Activated CD4-positive, alpha-beta T cell treated with anti-CD3 and anti-CD28 coated beads, Interleukin-2, amount 50 U/mL, for 4 hours (primary cell): Measurements from ENCODE around the gene SLC14A1.
A peak's percentile ranks its signal among the peaks of the same experiment; 100 is the strongest.

ENCODE experiments used
- DNase-seq, 2 experiments: peaks; one replicate each; pipeline ENCODE4 v3.0.0-alpha.2; 2020

Gene SLC14A1

DNA sequence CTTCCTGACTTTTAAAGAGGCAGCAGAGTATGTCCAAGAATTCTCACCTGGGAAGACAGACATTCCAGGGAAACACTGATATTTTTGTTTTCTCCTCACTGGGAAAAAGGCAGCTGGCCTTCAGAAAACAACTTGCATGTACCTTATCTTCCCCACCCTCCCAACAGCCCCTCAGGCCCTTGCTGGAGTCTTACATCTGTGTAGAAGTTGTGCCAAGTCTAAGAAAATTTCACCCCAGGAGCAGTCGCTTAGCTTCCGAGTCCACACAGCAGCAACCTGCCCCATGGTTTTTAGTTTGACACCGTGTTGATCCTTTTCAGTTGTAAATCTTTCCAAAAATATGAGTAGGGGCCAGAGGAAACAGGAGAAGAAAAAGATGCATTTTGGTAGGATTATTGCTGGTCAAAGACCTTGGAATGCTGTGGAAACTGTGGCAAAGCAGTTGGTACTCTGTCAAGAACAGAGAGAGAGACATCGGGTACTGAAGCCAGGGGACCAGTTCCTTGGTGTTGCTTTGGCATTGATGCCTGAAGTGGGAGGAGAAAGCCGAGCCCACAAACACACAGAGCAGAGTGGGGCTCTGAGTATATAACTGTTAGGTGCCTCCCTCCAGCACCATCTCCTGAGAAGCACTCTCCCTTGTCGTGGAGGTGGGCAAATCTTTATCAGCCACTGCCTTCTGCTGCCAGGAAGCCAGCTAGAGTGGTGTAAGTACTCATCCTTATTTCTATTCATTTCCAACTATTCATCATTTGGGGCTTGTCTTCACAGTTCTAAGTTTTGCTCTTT lies at the start of gene SLC14A1:
Gene SLC14A1 (plus strand): TSS at position 615 of the 789 bp plus-strand sequence. CDS start 6,140 bp downstream, outside the sequence.
- DNase-seq: no peak

DNA sequence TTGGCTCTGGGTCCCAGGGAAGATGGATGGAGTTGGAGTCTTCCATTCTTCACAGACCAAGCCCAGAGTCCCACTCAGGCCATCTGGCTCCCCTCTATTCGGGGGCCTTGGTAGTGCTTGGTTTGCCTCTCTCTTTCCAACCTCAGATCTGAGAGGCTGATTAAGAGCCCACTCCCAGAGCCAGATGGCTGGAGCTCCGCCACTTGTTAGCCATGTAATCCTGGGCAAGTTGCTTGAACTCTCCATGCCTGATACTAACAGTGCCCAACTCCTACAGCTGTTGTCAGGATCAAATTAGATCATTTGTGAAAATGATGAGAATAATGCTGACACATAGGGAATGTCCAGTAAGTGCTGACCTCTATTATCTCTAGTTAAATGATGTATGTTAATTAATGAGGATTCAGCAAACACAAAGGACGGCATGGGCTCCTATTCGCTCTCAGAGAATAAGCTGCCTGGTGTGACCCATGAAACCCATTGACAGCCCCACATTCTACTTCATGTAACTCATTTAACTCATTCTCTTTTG lies 46.6 kb upstream of the SLC14A1 start:
- DNase-seq: no peak

DNA sequence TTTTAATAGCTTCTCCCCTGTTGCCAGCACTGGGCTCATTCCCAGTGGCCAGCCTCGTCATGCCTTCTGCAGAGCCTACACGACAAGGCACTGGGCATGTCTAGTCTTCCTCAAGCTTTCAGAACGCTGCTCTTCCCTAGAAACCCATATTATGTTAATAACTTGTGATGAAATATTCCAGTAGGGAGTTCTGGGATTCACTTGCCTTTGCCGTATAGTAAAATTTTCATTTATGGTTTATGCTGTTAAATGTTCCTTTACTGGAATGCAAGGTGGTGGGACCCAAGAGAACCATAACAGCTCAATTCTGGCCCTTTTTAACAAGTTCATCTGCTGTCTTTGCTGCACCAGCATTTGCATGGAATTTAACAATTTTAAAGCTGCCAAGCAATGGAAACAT lies 45.5 kb upstream of the SLC14A1 start:
- no peak for DNase-seq

DNA sequence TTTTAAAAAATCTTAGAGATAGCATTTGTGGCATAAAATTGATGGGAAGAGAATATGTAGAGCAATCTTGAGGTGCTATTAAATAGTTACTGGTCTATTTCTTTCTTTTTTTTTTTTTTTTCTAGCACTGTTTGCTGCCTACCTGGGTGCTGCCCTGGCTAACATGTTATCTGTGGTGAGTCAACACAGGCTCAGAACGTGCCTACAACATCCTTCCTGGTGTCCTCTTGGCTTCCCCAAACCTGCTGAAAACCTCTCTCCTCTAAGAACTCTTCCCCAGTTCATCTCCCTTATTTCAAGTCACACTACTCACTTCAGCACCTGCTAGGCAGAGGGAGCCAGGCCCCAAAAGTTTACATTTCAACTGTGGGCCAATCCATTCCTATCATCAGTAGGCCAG lies 45.1 kb upstream of the SLC14A1 start:
- DNase-seq: no peak

DNA sequence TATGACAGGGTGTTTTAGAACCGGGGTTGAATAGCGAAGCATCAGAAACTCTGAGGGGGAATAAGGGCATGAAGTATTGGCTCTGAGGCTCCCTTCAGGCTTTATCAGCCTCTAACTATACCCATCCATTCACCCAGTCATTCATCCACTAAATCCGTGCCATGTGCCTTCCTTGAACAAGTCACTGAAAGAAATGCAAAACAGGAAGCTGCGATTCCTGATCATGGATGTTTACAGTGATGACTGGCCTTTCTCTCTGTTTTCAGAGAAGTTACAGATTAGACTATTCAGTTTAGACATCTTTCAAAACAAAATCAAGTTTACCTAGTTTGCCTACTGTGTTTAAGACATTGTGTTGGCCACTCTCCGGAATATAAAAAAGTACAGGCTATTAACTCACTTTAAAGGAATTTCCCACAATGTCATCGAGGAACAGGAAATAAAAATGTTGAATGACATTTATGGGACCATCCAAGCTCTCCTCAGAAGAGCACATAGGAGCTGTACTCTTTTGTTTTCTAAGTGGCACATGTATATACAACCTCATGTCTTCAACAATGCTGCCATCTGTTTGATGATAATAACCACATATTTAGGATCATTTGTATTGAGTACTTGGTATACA lies 43.8 kb upstream of the SLC14A1 start:
- no peak for DNase-seq

DNA sequence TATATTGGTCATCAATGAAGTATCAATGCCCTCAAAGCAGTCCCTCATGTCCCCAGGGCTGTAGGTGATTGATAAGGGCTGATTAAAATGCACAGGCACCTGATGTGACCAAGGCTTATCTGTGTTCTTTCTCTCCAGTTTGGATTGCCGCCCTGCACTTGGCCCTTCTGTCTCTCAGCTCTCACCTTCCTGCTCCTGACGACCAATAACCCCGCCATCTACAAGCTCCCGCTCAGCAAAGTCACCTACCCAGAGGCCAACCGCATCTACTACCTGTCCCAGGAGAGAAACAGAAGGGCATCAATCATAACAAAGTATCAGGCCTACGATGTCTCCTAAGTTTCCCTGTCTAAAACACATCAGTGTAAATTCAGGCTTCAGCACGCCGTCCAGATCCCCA lies 41.8 kb upstream of the SLC14A1 start:
- no peak for DNase-seq

DNA sequence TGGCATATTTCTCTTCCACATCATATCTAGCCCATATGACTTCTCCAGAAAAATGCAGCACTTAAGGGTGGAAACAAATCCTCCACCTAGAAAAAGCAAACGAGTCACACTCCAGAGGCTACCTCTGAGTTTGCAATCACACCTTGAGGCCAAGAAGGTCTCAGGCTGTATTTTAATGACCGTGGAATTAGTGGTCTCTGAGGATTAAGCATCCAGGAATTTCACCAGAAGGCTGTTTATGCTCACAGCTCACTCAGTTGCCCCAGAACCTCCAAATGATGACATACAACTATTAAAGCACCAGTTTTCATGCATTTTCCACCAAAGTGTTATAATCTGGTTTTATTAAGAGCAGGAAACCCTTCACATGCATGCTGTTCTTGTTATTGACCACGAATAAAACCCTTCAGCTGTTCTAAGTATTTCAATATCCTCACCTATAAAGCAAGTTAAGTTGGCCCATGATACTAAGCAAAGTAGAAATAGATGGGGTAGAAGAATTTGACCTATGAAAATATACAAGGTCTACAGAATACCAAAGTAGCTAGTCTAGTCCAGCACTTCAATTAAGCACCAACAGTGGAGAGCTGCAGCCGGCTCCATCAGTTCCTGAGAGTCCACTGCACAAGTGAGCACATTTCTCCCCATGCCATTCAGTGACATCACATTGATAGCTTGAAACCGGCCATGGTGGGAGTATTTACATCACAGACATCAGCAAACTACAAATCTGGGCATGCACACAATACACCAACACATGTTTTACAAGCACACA lies 39.5 kb upstream of the SLC14A1 start:
- no peak for DNase-seq

DNA sequence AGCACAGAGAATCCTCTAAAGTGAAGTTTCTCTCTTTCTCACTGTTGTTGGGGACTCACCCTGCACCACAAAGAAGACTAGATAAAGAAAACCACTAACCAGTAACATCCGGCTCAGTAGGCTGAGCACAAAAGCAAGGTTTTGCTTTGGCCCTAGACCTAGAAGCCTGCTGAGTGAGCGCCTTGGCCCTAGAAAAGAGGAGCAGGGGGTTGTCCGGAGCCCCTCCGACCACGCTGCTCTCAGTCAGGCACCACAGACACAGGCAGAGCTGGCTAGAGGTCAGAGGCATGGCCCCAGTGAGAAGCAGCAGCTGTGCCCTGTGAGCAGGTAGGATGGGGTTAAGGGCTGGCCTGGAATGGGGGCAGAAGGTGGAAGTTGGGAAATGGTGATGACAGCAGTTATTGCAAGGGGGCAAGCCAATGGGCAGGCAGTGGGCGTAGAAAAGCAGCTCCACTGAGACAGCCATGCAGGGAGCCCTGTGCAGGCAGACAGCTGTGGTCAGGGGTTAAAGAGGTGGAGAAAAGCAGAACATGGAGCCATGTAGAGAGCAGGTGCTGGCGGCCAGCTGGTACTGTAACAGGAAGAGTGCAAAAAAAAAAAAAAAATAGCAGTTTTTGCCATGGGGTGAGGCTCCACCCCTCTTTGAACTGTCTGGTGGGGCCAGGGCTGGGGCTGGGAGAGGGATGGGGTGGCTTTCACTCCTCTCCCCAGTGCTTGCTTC lies 36.9 kb upstream of the SLC14A1 start:
- peak in 1 of 2 experiments; percentile 25 for DNase-seq

DNA sequence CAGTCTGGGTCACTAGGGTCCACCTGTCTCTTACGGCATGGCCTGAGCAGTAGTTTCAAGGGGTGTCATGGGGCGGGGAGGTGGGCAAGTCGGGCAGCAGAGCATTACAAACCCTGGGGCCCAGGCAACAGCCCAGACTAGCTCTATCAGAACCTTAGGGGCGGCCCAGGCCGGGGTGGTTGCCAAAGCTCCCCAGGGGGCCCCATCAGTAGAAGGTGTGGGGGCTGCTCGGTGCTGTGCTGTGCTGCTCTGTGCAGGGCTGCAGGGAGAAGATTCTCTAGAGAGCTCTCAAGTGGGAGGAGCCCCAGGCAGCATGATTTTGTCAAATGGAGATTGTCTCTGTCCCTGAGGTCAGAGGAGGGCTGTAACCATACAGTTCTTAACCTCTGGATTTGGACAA lies 36.4 kb upstream of the SLC14A1 start:
- no peak for DNase-seq

DNA sequence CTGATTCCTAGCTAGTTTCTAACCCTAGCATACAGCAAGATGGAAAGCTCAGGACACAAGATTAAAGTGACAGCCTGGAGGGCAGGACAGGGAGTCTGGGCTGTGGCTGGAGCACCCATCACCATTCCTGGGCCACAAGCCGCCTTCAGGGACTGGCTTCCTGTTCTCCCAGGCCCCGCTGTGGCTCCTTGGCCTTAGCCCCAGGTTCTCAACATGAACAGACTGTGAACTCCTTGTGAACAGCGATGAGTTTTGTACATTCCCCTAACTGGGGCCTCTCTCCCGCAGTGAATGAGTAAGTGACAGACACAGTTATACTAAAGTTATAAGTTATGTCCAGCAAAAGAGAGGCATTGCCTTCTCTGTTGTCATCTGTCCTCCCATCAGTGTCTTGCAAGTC lies 35.9 kb upstream of the SLC14A1 start:
- DNase-seq: no peak

DNA sequence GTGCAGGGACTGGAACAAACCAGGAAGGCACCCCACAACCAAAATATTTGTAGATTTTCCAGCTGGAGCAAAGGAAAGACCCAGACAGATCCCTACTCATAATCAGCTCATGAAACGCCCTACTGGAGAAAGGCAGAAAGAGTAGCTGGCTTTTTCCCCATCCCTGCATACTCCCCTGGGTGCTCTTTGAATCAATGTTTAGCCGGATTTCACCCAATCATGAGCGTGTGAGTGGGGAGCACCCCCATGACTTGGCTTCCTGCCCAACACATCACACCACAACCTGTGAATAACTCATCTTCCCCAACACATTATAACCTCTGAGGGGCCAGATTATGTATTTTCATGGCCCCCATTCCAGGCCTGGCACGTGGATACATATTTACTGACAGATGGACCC lies 35.1 kb upstream of the SLC14A1 start:
- peak; percentile 55 to 56 for DNase-seq

DNA sequence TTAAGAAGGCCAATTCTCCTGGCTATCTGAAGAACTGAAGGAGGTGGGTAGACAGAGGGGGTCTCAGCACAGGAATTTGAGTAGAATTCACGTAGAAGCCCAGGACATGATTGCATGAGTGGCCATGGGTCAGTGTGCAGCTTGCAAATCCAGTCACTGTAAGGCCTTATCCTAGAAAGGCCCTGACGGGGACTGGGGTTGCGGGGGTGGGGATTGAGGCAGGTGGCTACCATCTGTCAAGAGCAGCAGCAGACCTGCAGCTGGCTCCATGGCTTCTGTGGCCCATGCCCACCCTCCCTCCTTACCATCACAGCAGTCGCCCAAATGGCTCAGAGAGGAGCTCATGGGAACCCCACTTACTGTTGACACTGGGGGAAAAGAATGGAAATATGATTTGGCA lies 34.6 kb upstream of the SLC14A1 start:
- no peak for DNase-seq

DNA sequence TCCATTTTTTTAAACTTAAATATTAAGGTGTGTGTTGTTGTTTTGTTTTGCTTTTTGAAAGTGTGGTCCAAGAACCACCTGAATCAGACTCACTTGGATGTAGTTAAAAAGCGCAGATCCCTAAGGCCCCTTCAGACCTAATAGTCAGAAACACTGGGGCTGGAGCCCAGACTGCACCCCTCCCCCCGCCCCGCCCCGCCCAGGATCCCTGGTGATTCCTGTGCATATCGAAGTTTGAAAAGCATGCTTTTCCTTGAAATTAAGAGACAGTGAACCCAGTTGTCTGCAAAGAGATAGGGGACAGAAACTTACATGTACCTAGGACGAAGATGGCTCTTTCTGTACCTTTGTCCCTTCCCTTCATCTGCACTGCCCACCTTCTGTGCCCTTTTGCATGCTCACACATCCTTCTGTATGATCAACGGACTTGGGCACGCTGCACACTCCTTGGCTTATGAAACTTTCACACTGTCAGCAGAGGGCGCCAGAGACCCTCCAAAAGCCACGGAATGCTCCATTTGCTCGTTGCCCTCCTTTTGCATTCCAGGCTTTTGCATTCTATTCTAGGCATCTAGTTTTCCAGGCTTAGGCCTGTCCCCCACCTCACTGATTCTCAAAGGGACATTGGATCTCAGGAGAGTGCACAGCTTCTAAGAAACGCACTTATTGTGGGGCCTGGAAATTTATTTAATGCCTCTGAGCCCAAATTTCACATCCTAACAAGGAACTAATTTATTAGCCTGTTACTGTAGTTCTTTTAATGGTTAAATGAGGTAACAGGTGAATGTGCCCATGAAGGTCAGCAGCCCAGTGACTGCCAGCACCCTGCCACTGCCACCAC lies 32.8 kb upstream of the SLC14A1 start:
- DNase-seq: peak; percentile 73 to 79

DNA sequence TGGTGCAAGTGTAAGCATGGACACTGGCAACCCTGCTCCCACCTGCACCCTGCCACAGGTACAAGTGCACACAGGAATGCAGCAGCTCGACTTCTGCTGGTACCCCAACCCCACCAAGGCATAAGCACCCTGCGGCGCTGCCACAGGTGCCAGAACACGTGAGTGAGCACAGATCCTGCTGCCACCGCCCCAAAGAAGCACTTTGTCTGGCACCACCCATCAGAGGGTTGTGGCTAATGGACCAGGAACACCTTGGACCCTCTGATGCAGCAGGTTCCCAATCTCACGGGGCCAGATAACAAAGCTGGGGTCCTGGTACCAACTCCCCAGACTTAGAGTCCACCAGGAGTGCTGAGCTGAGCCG lies 32.2 kb upstream of the SLC14A1 start:
- no peak for DNase-seq

DNA sequence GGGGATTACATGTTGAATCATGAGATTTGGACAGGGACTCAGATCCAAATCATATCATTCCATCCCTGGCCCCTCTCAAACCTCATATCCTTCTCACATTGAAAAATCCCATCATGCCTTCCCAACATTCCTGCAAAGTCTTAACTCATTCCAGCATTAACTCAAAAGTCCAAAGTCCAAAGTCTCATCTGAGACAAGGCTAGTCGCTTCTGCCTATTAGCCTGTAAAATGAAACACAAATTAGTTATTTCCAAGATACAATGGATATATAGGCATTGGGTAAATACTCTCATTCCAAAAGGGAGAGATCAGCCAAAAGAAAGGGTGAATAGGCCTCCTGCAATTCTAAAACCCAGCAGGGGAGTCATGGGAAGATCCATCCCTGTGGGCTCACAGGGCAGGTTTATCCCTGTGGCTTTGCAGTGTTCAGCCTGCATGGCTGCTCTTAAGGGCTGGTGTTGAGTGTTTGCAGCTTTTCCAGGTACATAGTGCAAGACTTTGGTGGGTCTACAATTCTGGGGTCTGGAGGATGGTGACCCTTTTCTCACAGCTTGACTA lies 21.2 kb upstream of the SLC14A1 start:
- no peak for DNase-seq

DNA sequence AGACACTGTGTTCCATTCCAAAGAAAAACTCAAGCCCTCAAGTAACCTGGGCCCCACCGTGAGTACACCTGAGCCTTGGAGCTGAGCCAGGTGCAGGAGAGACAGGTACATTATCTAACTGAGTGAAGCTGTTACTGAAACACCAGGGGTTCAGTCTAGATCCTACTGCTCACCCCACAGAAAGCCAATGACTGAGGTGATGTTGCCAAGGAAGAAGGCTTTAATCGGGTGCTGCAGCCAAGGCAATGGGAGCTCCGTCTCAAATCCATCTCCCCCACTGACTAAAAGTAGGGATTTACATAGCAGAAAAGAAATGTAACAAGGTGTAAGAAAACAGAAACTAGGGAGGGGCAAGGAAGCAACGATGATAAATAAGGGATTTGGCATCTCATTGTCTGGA lies 15.2 kb upstream of the SLC14A1 start:
- DNase-seq: no peak

DNA sequence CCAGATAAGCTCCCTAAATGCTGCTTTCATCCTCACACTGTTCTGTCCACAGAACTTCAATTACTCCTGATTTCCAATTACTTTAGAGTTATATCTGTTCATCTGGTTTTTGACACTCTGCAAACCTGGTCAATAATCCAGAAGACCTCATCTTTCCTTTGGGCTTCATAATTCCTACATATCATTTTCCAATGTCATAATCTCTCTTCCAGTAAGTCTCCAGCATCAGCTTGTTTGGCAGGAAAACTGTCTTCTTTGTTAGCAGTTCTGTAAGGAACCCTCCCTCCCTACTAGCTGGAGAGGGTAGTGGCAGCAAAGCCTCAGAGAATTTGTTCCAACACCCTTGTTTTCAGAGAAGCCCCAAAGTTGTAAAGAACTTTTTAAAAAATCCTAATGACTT lies 11.9 kb upstream of the SLC14A1 start:
- DNase-seq: no peak

DNA sequence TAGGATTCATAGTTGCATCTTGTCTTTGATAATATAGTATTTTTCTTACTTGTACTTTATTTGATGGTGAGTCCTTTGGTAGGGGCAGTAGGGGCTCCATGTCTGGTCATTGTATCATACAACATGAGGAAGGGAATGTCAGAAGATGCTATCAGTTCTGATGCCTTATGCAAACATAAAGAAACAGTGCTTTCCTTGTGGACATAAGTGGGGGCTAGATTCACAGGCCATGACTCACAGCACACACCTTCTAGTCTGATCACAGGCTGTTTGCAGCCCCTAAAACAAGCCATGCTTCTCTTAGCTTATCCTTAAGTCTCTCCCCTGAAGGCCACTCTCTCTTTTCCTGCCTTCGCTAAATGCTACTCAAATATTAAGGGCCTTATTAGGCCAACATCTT lies 10.7 kb upstream of the SLC14A1 start:
- DNase-seq: no peak

DNA sequence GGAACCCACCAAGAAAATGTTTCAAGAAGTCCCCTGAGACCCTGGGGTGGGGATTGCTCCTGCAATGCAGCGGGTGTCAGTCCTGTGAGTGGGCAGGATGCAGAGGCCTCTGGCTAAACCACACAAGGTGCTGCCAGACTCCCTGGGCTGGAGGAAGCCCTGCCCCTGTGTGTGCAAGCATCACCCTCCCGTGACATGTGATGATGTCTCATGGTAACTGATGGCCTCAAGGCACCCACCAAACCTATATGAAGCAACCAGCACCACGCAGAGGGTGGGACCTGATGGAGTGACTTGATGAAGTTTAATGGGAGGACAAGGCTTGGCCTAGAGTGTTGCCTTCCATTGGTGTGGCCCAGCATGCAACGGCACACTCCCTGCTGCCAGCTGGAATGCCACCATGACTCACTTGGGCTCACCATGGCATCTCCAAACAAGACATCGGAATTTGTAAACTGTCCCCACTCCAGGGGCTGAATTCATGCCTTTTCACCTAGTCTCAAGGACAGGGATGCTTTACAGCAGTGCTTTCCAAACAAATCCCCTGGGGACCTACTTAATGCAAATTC lies 8.7 kb upstream of the SLC14A1 start:
- DNase-seq: no peak

DNA sequence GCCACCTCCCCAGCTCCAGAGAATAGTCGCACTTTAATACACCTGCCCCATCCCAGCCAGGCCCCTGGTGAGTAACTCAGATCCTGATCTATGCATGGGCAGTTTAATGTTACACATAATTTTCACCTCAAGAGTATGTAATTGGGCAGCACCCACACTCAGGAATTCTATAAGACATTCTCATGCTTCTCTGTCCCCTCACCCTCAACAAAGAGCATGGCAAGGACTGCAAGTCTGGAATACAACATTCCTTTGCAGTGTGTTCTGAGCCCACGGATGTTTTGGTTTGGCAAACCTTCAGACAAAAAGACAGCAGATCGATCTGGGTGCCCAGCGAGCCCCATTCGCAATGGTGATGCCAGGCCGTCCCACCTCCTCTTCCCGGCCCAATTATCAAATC lies 4.9 kb upstream of the SLC14A1 start:
- DNase-seq: no peak

DNA sequence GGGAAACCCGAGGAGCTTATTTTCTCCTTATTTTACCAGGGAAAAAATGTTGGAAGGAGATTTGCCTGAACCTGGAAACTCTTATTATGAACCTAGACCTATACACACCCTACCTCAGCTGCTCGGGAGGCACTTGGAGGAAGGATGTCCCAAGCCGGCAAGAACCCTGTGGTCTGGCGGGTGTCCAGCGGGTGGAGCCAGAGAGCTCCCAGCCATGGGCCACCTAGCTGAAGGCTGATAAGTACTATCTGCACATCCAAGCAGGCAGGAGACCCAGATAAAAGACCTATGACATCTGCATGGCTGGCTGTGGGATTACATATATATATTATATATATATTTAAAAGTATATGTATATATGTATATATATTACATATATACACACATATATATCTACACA lies 1.1 kb upstream of the SLC14A1 start:
- DNase-seq: peak; percentile 55
